Inflammatory macrophage treated with lipopolysaccharide for 1 hour (primary cell): ENCODE measurements around the gene SLC19A1.

Source experiments
- DNase-seq, 2 donors: peaks; one replicate each; pipeline ENCODE4 v3.0.0-alpha.2; 2020 to 2022

Gene SLC19A1

DNA sequence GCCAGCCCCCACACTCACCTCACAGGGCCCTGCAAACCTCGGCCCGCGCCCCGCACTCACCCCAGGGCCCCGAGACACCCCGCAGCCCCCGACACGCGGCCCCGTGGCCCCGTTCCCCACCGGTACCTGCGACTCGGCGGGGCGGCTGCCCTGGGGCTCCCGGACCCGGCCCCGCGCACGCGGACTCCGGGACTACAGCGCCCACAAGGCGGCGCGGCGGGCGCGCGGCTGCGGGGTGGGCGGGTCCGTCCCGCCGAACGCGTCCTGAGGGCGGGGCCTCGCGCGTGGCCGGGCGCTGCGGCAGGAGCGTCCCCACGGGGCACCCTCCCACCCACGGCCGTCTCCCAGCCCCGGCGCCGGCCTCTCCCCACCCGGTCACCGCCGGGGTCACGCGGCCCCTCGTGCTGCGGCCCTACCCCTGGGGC is at the start of gene SLC19A1:
Gene SLC19A1 (minus strand): TSS at position 199 of the 425 bp plus-strand sequence. CDS start 4,481 bp downstream, outside the sequence.
- peak; percentile 50 to 66 for DNase-seq

- DNase-seq = no peak
Measured at GRCh38 chr21:45591619-45592207, 49.5 kb upstream of the SLC19A1 start.

DNA sequence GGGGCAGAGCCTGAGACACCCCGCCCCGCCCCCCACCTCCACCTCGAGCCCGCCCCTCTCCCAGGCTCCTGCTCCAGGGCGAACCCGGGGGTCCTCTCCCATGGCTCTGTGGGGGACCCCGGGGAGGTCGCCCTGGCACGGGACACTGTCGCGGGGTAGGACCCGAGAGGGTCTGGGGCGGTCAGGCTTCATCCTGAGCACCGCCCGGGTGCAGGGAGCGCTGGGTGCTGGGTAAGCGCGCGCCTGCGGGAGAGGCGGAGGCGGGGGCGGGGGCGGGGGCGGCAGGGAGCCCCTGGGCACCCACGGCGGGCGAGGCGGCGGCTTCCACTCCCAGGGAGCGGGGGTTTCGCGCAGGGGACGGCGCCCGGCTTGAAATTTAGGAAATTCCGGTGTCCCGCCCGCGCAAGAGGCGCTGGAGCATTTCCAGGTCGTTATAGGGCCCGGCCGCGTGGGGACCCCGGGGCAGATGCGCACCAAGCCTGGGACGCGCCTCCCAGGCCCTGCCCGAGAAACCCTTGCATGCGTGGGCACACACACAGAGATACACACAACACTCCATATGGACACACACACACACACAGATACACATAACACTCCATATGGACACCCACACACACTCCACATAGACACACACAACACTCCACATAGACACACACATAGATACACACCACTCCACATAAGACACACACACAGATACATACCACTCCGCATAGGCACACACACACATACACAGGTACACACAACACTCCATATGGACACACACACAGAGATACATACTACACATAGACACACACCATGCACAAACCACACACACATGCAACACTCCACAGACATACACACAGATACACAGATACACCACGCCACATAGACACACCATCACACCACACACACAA is 48.7 kb upstream of the SLC19A1 start:
- peak; percentile 74 to 85 for DNase-seq

GRCh38 chr21:45590246-45590725 is 48.0 kb upstream of the SLC19A1 start:
- DNase-seq = peak; percentile 25 to 47

- no peak for DNase-seq
Measured at GRCh38 chr21:45589686-45590245, 47.5 kb upstream of the SLC19A1 start.

- DNase-seq = no peak
Measured at GRCh38 chr21:45588871-45589491, 46.7 kb upstream of the SLC19A1 start.

DNA sequence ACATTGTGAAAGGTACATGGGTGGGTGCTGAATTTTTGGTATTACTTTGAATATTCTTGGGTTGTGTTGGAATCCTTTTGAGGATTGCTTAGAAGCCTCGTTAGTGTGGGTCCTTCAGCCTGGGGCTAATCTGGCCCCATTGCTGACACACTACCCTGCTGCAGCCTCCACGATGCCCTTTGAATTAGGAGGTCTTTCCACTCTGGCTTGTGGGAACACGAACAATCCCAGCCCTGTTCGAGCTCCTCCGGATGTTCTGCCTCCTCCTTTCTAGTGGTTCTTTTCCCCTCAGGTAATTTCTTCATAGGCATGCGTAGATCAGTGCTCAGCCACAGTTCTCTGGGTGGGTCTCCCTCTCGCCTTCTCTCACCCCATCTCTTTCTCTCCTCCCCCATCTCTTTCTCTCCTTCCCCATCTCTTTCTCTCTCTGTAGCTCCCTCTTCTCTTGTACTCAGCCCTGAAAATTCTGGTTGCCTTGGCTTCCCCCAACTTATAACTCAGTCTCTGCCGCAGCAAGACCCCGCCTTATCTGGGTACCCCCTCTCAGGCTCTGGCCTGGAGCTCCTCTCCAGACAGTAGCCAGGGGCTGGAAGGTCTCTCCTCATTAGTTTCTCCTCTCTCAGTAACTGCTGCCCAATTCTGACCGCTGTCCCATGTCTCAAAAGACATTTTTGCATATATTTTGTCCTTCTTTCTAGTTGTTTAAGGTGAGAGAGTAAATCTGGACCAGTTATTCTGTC is 46.0 kb upstream of the SLC19A1 start:
- DNase-seq = no peak

DNA sequence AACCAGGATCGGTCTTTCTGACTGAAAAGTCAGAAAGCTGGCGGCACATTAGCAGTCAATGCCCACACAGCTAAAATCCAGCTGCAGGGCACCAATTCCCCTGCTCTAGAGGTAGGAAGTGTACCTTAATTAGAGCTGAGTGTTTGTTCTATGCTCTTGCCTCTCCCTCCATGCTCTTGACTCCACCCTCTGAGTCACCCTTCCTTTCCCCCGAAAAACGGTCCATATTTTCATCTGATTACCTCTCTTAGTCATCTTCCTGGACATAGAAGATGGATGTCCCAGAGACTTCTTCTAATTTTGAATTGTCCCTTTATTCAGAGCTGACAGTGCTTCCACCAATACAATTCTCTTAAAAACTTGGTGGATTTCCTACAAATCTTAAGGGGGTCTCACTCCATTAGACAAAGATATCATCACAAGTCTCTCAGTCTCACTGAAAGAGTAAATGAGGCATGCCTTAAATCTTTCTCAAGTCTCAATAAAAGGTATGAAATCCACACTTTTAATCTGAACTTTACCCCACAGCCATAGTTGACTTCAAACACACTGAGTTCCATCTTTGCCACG is 44.1 kb upstream of the SLC19A1 start:
- no peak for DNase-seq

DNA sequence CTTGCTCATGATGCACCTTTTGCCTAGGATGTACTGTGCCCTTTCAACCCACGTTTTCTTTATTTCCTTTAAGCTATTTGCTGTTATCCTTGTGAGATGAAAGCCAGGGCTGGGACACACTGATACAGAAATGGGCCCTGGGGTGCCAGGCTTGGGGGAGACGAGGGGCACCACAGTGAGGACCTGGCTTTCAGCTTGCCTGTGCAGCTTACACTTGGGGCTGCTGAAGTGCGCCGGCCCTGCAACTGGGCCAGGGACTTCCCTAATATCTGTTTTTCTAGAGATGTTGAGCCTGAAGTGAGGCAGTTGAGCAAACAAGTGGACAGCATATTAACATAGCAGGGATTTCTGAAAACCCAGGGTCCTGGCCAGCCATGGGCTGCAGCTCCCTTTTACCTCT is 42.5 kb upstream of the SLC19A1 start:
- no peak for DNase-seq

- no peak for DNase-seq
Measured at GRCh38 chr21:45583831-45584509, 41.7 kb upstream of the SLC19A1 start.

DNA sequence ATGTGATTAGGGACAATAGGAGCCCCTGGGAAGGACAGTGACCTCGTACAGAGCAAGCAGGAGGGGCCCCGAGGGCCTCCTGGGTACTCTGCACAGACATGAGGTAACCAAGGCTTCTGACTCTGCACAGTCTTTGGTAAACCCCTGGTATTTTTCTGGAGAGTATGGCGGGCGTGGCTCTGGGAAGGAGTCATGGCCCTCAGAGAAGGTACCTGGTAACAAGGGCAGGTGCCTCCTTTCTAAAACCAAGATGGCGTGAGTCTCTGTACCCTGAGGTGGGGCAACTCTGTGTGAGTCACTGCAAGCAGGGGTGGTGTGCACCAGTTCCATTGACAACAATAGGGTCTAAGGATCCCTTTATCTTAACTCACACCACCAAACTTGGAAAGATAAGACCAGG is 39.9 kb upstream of the SLC19A1 start:
- no peak for DNase-seq

DNA sequence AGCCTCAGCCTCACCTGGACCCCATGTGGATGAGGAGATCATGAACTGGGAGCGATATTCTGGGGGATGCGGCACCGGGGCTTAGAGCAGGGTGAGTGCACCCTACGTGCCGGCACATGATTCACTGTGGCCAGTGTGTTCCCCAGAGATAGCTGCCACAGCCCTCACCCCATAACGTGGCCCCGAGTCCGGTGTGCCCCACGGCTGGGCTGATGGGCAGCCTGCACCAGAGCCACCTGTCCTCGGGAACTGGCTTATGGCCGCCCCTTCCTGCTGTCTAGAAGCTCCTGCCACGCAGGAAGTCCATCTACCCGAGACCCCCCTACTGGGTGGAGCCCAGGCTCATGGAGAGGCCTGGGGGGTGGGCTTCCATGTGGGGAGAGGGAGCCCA is 39.1 kb upstream of the SLC19A1 start:
- DNase-seq = no peak

- DNase-seq = no peak
Measured at GRCh38 chr21:45580576-45581321, 38.5 kb upstream of the SLC19A1 start.

GRCh38 chr21:45580181-45580575 is 37.9 kb upstream of the SLC19A1 start:
- no peak for DNase-seq

DNA sequence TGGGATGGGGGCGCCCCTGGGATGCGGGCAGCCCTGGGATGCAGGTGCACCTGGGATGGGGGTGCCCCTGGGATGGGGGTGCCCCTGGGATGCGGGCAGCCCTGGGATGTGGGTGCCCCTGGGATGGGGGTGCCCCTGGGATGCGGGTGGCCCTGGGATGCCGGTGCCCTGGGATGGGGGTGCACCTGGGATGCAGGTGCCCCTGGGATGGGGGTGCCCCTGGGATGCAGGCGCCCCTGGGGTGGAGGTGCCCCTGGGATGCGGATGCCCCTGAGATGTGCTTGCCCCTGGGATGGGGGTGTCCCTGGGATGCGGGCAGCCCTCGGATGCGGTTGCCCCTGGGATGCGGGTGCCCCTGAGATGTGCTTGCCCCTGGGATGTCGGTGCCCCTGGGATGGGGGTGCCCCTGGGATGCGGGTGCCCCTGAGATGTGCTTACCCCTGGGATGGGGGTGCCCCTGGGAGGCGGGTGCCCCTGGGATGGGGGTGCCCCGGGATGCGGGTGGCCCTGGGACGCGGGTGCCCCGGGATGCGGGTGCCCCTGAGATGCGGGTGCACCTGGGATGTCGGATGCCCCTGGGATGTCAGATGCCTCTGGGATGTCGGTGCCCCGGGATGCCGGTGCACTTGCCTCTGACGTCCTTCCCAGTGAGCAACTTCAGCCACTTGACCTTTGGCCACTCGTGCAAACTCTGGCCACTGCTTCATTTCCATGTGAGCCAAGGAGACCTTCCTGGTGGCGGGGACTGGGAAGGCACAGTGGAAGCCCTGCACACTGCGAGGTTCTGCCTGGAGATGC is 37.3 kb upstream of the SLC19A1 start:
- no peak for DNase-seq

GRCh38 chr21:45578811-45579381 is 36.7 kb upstream of the SLC19A1 start:
- DNase-seq = no peak

DNA sequence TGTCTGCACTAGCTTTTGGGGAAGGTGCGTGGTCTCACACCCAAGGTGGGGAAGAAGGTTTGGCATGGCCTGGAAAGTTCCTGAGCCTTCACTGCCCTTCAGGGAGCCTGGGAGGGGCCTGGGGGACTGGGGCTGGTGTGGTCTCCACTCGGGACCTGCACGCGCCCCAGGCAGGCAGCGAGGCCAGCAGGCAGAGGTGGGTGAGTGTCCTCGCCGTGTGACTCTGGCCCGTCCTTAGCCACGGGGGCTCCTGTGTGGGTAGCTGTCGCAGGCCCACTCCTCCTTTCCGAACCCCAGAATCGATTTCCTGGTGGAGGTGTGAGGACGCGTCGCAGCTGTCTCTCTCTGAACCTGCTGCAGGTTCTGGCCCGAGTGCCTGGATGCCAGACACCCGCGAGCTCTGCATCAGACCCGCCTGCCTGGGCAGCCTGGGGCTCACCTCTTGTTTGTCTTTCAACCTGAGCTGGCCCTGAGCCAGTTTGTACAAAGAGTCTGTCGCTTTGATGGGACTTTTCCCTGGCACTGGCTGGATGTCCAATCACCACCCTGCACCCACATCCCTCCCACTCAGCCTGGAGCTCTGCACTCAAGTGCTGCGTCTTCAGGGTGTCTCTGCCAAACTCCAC is 36.0 kb upstream of the SLC19A1 start:
- no peak for DNase-seq

GRCh38 chr21:45577801-45578175 is 35.5 kb upstream of the SLC19A1 start:
- no peak for DNase-seq
